ENCODE results near the gene ATP2B2. TPM values are rescaled to one million over a fixed set of nuclear protein-coding genes. Genes with fewer than 3 reads are reported as not detected.

The ATP2B2 gene
- total RNA-seq, 6 experiments from 2014 or later, result 25.9 to 45.1 (median 35.1) TPM

DNA sequence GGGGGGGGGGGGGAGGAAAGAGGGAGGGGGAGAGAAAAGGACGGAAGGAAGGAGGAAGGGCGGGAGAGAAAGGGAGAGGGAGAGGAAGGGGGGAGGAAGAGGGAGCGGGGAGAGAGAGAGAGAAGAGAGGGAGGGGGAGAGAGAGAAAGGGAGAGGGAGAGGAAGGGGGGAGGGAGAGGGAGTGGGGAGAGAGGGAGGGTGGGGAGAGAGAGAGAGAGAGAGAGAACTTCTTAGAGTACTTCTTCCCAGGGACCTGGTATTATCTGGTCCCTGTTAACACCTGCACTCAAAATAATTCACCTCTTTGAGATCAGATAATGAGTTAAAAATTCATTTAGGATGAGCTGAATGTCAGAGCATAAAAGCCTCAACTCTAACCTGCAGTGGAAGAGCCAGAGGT is 185.6 kb downstream of the ATP2B2 start:
- intact Hi-C loops (cut with DNase I), result no loop called here
- peaks cover 5 to 26% (median 15%) of the 10 kb centered on the region in 4 donors for H3K36me3 ChIP-seq
- ATAC-seq (no peak), DNase-seq (no peak)
- no peak for TF ChIP-seq POLR2A (IDR thresholded peaks at IDR 0.05)
- TF ChIP-seq, protein P1, sequence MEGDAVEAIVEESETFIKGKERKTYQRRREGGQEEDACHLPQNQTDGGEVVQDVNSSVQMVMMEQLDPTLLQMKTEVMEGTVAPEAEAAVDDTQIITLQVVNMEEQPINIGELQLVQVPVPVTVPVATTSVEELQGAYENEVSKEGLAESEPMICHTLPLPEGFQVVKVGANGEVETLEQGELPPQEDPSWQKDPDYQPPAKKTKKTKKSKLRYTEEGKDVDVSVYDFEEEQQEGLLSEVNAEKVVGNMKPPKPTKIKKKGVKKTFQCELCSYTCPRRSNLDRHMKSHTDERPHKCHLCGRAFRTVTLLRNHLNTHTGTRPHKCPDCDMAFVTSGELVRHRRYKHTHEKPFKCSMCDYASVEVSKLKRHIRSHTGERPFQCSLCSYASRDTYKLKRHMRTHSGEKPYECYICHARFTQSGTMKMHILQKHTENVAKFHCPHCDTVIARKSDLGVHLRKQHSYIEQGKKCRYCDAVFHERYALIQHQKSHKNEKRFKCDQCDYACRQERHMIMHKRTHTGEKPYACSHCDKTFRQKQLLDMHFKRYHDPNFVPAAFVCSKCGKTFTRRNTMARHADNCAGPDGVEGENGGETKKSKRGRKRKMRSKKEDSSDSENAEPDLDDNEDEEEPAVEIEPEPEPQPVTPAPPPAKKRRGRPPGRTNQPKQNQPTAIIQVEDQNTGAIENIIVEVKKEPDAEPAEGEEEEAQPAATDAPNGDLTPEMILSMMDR (IDR thresholded peaks at IDR 0.05), result no peak
- H3K9me3 ChIP-seq, result no peaks in the 10 kb centered on the region
- H3K27ac ChIP-seq, result no peak overlapping the region
- H3K4me1 ChIP-seq, result peaks cover 0 to 35% (median 8%) of the 10 kb centered on the region in 4 donors
- H3K27me3 ChIP-seq, result no peaks in the 10 kb centered on the region
- 6% methylated on average over 3 of the region's 3 CpGs for WGBS (ENCODE audit: insufficient coverage, low coverage, low lambda C conversion rate, missing lambda C conversion rate)
- peak overlapping the region; percentile 95 to 100 (median 98) for H3K4me3 ChIP-seq

DNA sequence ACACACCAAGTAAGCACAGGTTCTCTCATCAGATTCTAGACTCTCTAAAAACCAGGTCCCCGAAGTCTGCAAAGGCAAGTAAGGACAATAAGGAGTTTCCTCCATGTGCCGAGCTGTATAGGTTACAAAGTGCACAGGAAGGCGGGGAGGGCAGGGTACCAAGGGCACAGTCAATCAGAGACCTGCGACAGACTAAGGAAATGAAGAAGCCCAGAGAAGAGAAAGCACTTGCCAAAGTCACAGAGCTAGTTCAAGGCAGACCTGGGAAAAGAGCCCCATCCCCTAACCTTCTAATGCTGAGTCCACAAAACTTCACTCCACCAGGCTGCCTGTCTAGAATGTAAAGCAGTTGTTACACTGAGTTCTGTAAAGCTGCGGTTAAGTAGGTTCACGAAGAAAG is 186.1 kb downstream of the ATP2B2 start:
- intact Hi-C loops (cut with DNase I), result no loop called here
- ATAC-seq (no peak), DNase-seq (no peak)
- H3K4me1 ChIP-seq, result peaks cover 0 to 35% (median 8%) of the 10 kb centered on the region in 4 donors
- no peak overlapping the region for H3K27ac ChIP-seq
- 39% methylated on average over 6 of the region's 6 CpGs for WGBS (ENCODE audit: insufficient coverage, low coverage, low lambda C conversion rate, missing lambda C conversion rate)
- H3K9me3 ChIP-seq, result no peaks in the 10 kb centered on the region
- peaks cover 5 to 32% (median 18%) of the 10 kb centered on the region in 4 donors for H3K36me3 ChIP-seq
- no peak for TF ChIP-seq POLR2A (IDR thresholded peaks at IDR 0.05)
- TF ChIP-seq, protein P1 (IDR thresholded peaks at IDR 0.05), result no peak
- no peak overlapping the region for H3K4me3 ChIP-seq
- no peaks in the 10 kb centered on the region for H3K27me3 ChIP-seq

DNA sequence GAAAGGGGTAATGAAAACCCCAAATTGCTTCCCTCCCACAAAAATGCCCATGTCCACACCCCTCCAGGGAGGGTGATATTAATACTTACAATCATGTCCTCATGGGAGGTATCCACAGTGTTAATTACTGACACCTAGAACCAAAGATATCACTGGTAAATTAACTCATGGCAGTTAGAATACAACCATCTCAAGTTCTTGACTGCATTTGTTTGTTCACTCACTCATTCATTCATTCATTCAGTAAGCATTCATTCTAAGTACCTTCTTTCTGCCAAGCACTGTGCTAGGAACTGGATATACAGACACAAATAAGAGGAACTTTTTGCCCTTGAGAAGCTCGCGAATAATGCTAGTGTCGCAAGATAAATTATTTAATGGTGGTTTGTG is 187.4 kb downstream of the ATP2B2 start:
- H3K9me3 ChIP-seq, result no peaks in the 10 kb centered on the region

DNA sequence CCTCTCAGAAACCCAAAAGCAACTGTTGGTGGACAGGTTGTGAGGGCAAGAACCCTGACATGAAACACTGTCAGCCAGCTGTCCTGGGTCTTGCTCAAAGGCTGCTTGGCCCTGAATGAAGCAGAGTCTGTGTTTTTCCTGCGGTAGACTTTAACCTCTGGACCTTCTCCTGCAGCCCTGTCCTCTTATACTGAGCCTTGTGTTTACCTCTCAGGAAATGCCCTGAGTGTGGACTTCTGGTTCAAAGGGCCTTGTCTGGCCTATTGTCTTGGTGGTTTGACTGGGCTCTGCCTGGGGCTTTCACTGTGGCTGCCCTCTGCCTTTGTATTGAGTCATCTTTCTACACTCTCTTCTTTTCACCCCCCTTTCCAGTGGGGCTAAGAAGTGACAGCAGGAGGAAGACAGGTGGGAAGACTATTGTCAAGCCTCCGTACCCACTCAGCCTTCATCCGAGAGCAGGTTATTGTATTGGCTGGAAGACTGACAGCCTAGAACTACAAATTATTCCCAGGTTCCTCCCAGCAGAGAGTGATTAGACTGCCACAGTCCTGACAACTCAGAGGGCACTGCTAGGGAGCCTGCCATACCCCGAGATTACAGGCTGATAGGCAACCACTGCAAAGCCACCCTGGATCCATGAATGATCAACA is 187.9 kb downstream of the ATP2B2 start:
- no peak overlapping the region for H3K4me3 ChIP-seq
- H3K27ac ChIP-seq, result peak overlapping the region in 1 of 3 donors; percentile 37
- intact Hi-C loops (cut with DNase I), result no loop called here
- H3K9me3 ChIP-seq, result no peaks in the 10 kb centered on the region
- H3K4me1 ChIP-seq, result peaks cover 0 to 35% (median 8%) of the 10 kb centered on the region in 4 donors
- 100% methylated on average over 3 of the region's 4 CpGs for WGBS (ENCODE audit: insufficient coverage, low coverage, low lambda C conversion rate, missing lambda C conversion rate)
- ATAC-seq, result peak in 3 of 4 donors; percentile 3 to 63 (median 5)
- no peaks in the 10 kb centered on the region for H3K27me3 ChIP-seq
- TF ChIP-seq, protein P1 (IDR thresholded peaks at IDR 0.05), result no peak
- DNase-seq, result peak in 1 of 3 donors; percentile 61
- H3K36me3 ChIP-seq, result peaks cover 7 to 48% (median 29%) of the 10 kb centered on the region in 4 donors

More for the DNA sequence above, 187.4 kb downstream of the ATP2B2 start:
- ATAC-seq, result no peak
- no peak for DNase-seq
- intact Hi-C loops (cut with DNase I), result no loop called here
- peaks cover 7 to 43% (median 25%) of the 10 kb centered on the region in 4 donors for H3K36me3 ChIP-seq
- H3K4me3 ChIP-seq, result no peak overlapping the region
- peak overlapping the region in 1 of 3 donors; percentile 37 for H3K27ac ChIP-seq
- TF ChIP-seq POLR2A (IDR thresholded peaks at IDR 0.05), result no peak
- TF ChIP-seq, protein P1 (IDR thresholded peaks at IDR 0.05), result no peak
- no peaks in the 10 kb centered on the region for H3K27me3 ChIP-seq
- H3K4me1 ChIP-seq, result peaks cover 0 to 35% (median 8%) of the 10 kb centered on the region in 4 donors
- 83% methylated on average over 3 of the region's 3 CpGs for WGBS (ENCODE audit: insufficient coverage, low coverage, low lambda C conversion rate, missing lambda C conversion rate)

All from right lobe of liver (tissue), 6 donors.